PC-3 (cell line): Measurements from ENCODE around the gene FOXK1. TPM values are rescaled to one million over a fixed set of nuclear protein-coding genes. Genes with fewer than 3 reads are reported as not detected.

Experiments used
- ATAC-seq: fragments of 200-7000 bp; cut with Tn5 transposase; 2 replicates; pipeline ENCODE4 v1.9.1; 2020; ENCODE audit warnings: mild to moderate bottlenecking, moderate library complexity
- BruUV-seq: library from RNA; stranded (reverse); fragments of 400-500 nt; replicated peaks from 2 replicates; lab custom pipeline; 2021; lab: Mats Ljungman, UMichigan
- CTCF ChIA-PET: fragments of 300-600 bp; sonication (Branson Sonifier 250); formaldehyde crosslinking; loops from one replicate; lab custom pipeline; 2022; ENCODE audit warnings: antibody characterized with exemption; lab: Charles Lee
- POLR2A ChIA-PET: fragments of 300-600 bp; sonication (Branson Sonifier 250); formaldehyde crosslinking; loops from one replicate; lab custom pipeline; 2022; ENCODE audit warnings: antibody characterized with exemption; ENCODE audit not compliant: unreplicated experiment; lab: Charles Lee
- DNase-seq: peaks from one replicate; pipeline ENCODE4 v3.0.0-alpha.2; 2015
- H2AFZ ChIP-seq: fragments of 300-600 bp; sonication (generic); 2 replicates; pipeline ENCODE4 v1.6.0; 2016; ENCODE audit warnings: antibody characterized with exemption, low read length
- H3F3A ChIP-seq: fragments of 300-600 bp; sonication (generic); one replicate; pipeline ENCODE4 v1.6.0; 2017; ENCODE audit warnings: antibody characterized with exemption, low read length, control low read depth, mild to moderate bottlenecking; ENCODE audit not compliant: unreplicated experiment
- H3K27ac ChIP-seq: fragments of 300-600 bp; sonication (generic); 2 replicates; pipeline ENCODE4 v1.5.1; 2016; ENCODE audit warnings: mild to moderate bottlenecking, low read length
- H3K27me3 ChIP-seq: fragments of 300-600 bp; sonication (generic); 2 replicates; pipeline ENCODE4 v1.6.1; 2016; ENCODE audit warnings: low read length, mixed read lengths
- H3K36me3 ChIP-seq: fragments of 300-600 bp; sonication (generic); 2 replicates; pipeline ENCODE4 v1.6.1; 2016; ENCODE audit warnings: low read depth, mixed run types, low read length, mixed read lengths
- H3K4me1 ChIP-seq: fragments of 300-600 bp; sonication (generic); 2 replicates; pipeline ENCODE4 v1.5.1; 2016; ENCODE audit warnings: low read length; ENCODE audit not compliant: insufficient read depth
- H3K4me2 ChIP-seq: fragments of 300-600 bp; sonication (generic); 2 replicates; pipeline ENCODE4 v1.6.0; 2016; ENCODE audit warnings: low read length
- H3K4me3 ChIP-seq: fragments of 300-600 bp; sonication (generic); 2 replicates; pipeline ENCODE4 v1.5.1; 2016; ENCODE audit warnings: mild to moderate bottlenecking, low read length, mixed read lengths
- H3K79me2 ChIP-seq: fragments of 300-600 bp; sonication (generic); 2 replicates; pipeline ENCODE4 v1.6.1; 2017; ENCODE audit warnings: low read length, mixed read lengths
- H3K9ac ChIP-seq: fragments of 300-600 bp; sonication (generic); 2 replicates; pipeline ENCODE4 v1.6.0; 2016; ENCODE audit warnings: mild to moderate bottlenecking, low read length
- H3K9me2 ChIP-seq: fragments of 300-600 bp; sonication (generic); replicated peaks from 2 replicates; pipeline ENCODE4 v1.6.1; 2016; ENCODE audit warnings: mixed run types, low read length, mixed read lengths
- H3K9me3 ChIP-seq: fragments of 300-600 bp; sonication (generic); 2 replicates; pipeline ENCODE4 v1.6.1; 2016; ENCODE audit warnings: low read length, mixed read lengths
- H4K20me1 ChIP-seq: fragments of 300-600 bp; sonication (generic); 2 replicates; pipeline ENCODE4 v1.6.1; 2016; ENCODE audit warnings: low read length, mixed read lengths
- EZH2 ChIP-seq: fragments of 300-600 bp; sonication (generic); IDR thresholded peaks from one replicate; pipeline ENCODE4 v1.6.1; 2017; ENCODE audit warnings: antibody characterized with exemption, mild to moderate bottlenecking, low read length; ENCODE audit not compliant: unreplicated experiment
- EZH2phosphoT487 ChIP-seq: fragments of 300-600 bp; sonication (generic); IDR thresholded peaks from 2 replicates; pipeline ENCODE4 v1.6.1; 2018; ENCODE audit warnings: mild to moderate bottlenecking, antibody characterized with exemption, low read length, borderline replicate concordance
- intact Hi-C: fragments of 100-400 bp; cut with micrococcal nuclease; formaldehyde crosslinking; loops from 2 replicates; pipeline ENCODE4 v1.9.0; 2023
- total RNA-seq: library from RNA; depleted of rRNA; stranded (reverse); fragments of >200 nt; gene quantifications from 2 replicates; pipeline ENCODE4 v1.2.3, GENCODE V29; 2014
- TF ChIP-seq, protein P1 (sequence below): fragments of 300-600 bp; sonication (generic); conservative IDR thresholded peaks from 2 replicates; pipeline ENCODE4 v1.5.1; 2017; ENCODE audit warnings: antibody characterized with exemption, low read depth, mild to moderate bottlenecking, low read length

The FOXK1 gene
- total RNA-seq, 1 experiment from 2014 or later: 13.2 TPM

DNA sequence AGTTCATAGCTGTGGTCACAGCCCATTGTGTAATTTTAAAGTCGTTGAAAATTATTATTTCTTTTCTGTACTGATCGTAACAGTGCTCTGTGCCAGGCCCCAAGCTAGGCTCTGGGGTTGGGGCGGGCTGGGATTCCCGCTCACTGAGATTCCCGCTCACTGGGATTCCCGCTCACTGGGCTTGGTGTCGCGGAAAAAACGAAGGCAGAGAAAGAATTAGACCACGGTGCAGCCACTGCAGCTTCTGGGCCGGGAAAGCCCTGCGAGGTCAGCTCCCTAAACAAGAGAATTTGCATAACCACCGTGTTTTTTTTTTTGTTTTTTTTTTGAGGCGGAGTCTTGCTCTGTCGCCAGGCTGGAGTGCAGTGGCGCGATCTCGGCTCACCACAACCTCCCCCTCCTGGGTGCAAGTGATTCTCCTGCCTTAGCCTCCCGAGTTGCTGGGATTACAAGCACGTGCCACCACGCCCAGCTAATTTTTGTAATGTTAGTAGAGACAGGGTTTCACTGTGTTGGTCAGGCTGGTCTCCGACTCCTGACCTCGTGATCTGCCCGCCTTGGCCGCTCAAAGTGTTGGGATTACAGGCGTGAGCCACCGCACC, 31.2 kb downstream of the FOXK1 start:
- Histone ChIP-seq H4K20me1 (peaks cover 16% of the 10 kb centered on the region; the same call in 1 of the 2 replicates), H3K4me1 (peaks cover 14% of the 10 kb centered on the region), H3F3A (no peaks in the 10 kb centered on the region), H3K27ac (0 out of 2 replicates have a peak overlapping the region, but pooled peaks have one; percentile 8), H3K9me2 (no peaks in the 10 kb centered on the region), H3K9me3 (no peaks in the 10 kb centered on the region), H2AFZ (no peak overlapping the region), H3K27me3 (no peaks in the 10 kb centered on the region), H3K9ac (no peak overlapping the region), H3K79me2 (peaks cover 78% of the 10 kb centered on the region), H3K4me3 (no peak overlapping the region), H3K4me2 (peak overlapping the region; percentile 53), H3K36me3 (no peaks in the 10 kb centered on the region)
- BruUV-seq: no TSS peak
- ChIA-PET POLR2A (interaction anchor here (1.1 kb wide), 1 partner anchor 11 kb away, joined by 3 read pairs; no protein-coding TSS in a partner anchor), CTCF (no interaction called here)
- ATAC-seq: peak; percentile 13
- intact Hi-C loops: no loop called here
- DNase-seq: no peak
- TF ChIP-seq, protein P1, sequence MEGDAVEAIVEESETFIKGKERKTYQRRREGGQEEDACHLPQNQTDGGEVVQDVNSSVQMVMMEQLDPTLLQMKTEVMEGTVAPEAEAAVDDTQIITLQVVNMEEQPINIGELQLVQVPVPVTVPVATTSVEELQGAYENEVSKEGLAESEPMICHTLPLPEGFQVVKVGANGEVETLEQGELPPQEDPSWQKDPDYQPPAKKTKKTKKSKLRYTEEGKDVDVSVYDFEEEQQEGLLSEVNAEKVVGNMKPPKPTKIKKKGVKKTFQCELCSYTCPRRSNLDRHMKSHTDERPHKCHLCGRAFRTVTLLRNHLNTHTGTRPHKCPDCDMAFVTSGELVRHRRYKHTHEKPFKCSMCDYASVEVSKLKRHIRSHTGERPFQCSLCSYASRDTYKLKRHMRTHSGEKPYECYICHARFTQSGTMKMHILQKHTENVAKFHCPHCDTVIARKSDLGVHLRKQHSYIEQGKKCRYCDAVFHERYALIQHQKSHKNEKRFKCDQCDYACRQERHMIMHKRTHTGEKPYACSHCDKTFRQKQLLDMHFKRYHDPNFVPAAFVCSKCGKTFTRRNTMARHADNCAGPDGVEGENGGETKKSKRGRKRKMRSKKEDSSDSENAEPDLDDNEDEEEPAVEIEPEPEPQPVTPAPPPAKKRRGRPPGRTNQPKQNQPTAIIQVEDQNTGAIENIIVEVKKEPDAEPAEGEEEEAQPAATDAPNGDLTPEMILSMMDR: no peak
- TF ChIP-seq EZH2 (no peak), EZH2phosphoT487 (no peak)

DNA sequence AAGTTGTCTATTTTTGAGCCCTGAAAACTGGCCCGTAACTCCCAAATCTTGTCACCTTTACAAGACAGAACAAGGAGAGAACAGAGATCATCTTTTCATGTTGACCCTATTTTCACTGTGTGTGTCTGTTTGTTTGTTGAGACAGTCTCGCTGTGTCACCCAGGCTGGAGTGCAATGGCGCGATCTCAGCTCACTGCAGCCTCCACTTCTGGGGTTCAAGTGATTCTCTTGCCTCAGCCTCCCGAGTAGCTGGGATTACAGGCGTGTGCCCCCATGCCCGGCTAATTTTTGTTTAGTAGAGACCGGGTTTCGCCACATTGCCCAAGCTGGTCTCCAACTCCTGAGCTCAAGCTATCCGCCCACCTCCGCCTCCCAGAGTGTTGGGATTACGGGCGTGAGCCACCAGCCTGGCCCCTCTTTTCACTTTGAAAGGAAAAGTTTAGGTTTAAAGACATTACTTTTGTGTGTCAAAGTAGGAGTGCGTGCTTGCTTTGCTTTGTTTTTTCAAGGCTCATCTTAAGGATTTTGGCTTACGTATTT, 32.1 kb downstream of the FOXK1 start:
- no peaks in the 10 kb centered on the region for H3K9me3 ChIP-seq
- no peaks in the 10 kb centered on the region for H3K9me2 ChIP-seq
- ChIA-PET CTCF (no interaction called here), POLR2A (no interaction called here)
- no peaks in the 10 kb centered on the region for H3K27me3 ChIP-seq
- TF ChIP-seq EZH2 (no peak), EZH2phosphoT487 (no peak)
- TF ChIP-seq, protein P1: no peak
- H3K9ac ChIP-seq: no peak overlapping the region
- H3F3A ChIP-seq: no peaks in the 10 kb centered on the region
- no peak overlapping the region for H3K4me3 ChIP-seq
- no peak overlapping the region for H3K27ac ChIP-seq
- intact Hi-C loops: no loop called here
- H3K4me2 ChIP-seq: no peak overlapping the region
- DNase-seq (no peak), ATAC-seq (no peak)
- no TSS peak for BruUV-seq
- H4K20me1 ChIP-seq: peaks cover 16% of the 10 kb centered on the region; the same call in 1 of the 2 replicates
- H3K79me2 ChIP-seq: peaks cover 76% of the 10 kb centered on the region
- H3K4me1 ChIP-seq: peaks cover 14% of the 10 kb centered on the region
- no peaks in the 10 kb centered on the region for H3K36me3 ChIP-seq
- no peak overlapping the region for H2AFZ ChIP-seq
